ENCODE results near the gene DISC1.

Gene DISC1

DNA sequence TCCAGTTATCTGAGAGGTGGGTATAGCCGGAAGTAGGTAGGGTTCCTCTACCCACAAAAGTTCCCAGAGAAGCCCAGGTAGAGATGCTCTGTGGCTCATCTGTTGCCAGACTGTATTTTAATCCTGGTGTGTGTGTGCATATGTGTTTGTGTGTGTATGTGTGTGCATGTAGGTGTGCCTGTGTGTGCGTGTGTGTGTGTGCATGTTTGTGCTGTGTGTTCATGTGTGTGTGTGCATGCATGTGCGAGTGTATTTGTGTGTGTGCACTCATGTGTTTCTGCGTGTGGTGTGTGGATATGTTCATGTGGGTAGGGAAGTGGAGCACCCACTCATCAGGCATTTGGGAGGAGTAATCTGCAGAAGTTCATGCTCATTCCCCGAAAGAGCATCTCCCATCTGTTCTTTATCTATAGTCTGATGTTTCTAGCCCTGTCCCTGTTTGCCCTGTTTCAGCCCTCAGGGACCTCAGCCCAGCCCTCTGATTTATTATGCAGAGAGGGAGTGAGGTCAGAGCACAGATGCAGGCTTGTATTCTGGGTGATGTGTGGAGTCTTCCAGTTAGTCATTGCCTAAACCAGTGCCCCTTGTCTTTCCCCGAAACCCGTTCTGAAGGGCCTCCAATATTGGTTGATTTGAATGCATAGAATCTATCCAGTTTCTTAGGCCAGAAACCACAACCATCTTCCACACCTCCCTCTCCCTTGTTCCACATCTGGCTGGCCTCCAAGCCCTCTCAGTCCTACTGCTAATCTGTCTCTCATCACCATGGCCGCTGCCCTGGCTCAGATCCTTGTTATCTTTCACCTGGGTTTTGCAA lies 69.1 kb downstream of the DISC1 start:
- ATAC-seq, result peak; percentile 58
- TF ChIP-seq ISL1 (CRISPR knock-in tag; IDR thresholded peaks at IDR 0.05) (no peak), ZFP3 (CRISPR knock-in tag; IDR thresholded peaks at IDR 0.05) (no peak), PPARA (CRISPR knock-in tag; IDR thresholded peaks at IDR 0.05; ENCODE audit: borderline replicate concordance) (no peak), BACH2 (CRISPR knock-in tag; IDR thresholded peaks at IDR 0.05; ENCODE audit: borderline replicate concordance) (no peak)
- TF ChIP-seq, protein P1, sequence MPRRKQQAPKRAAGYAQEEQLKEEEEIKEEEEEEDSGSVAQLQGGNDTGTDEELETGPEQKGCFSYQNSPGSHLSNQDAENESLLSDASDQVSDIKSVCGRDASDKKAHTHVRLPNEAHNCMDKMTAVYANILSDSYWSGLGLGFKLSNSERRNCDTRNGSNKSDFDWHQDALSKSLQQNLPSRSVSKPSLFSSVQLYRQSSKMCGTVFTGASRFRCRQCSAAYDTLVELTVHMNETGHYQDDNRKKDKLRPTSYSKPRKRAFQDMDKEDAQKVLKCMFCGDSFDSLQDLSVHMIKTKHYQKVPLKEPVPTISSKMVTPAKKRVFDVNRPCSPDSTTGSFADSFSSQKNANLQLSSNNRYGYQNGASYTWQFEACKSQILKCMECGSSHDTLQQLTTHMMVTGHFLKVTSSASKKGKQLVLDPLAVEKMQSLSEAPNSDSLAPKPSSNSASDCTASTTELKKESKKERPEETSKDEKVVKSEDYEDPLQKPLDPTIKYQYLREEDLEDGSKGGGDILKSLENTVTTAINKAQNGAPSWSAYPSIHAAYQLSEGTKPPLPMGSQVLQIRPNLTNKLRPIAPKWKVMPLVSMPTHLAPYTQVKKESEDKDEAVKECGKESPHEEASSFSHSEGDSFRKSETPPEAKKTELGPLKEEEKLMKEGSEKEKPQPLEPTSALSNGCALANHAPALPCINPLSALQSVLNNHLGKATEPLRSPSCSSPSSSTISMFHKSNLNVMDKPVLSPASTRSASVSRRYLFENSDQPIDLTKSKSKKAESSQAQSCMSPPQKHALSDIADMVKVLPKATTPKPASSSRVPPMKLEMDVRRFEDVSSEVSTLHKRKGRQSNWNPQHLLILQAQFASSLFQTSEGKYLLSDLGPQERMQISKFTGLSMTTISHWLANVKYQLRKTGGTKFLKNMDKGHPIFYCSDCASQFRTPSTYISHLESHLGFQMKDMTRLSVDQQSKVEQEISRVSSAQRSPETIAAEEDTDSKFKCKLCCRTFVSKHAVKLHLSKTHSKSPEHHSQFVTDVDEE (CRISPR knock-in tag; IDR thresholded peaks at IDR 0.05), result 0 out of 2 replicates have a peak, but pooled peaks have one; percentile 27
- TF ChIP-seq, protein P2, sequence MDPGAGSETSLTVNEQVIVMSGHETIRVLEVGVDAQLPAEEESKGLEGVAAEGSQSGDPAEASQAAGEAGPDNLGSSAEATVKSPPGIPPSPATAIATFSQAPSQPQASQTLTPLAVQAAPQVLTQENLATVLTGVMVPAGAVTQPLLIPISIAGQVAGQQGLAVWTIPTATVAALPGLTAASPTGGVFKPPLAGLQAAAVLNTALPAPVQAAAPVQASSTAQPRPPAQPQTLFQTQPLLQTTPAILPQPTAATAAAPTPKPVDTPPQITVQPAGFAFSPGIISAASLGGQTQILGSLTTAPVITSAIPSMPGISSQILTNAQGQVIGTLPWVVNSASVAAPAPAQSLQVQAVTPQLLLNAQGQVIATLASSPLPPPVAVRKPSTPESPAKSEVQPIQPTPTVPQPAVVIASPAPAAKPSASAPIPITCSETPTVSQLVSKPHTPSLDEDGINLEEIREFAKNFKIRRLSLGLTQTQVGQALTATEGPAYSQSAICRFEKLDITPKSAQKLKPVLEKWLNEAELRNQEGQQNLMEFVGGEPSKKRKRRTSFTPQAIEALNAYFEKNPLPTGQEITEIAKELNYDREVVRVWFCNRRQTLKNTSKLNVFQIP (CRISPR knock-in tag; IDR thresholded peaks at IDR 0.05; ENCODE audit: borderline replicate concordance, low read depth), result no peak

GRCh38 chr1:231699784-231700183 lies 73.2 kb downstream of the DISC1 start:
- no peak for ATAC-seq
- no peak for TF ChIP-seq PPARA (CRISPR knock-in tag; IDR thresholded peaks at IDR 0.05; ENCODE audit: borderline replicate concordance)
- no peak for TF ChIP-seq ZFP30 (CRISPR knock-in tag; IDR thresholded peaks at IDR 0.05)

DNA sequence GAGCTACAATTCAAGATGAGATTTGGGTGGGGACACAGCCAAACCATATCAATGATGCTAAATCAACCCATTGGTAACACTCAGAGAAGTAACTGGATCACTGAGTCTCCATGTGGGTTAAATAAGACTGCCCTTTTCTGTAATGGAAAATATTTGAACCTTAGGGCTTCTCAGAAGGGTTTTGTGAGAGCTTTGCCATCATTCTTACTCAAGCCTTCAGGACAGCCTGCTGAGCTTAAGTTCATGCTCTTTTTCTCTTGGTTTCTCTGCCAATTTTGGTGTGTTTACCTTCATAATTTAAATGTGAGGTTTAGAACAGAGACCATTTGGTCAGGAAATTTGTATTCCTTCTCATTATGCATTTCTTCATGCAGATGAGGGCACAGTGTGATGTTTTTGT lies 74.7 kb downstream of the DISC1 start:
- ATAC-seq, result no peak
- TF ChIP-seq RARB (CRISPR knock-in tag; IDR thresholded peaks at IDR 0.05) (no peak), OSR1 (CRISPR knock-in tag; IDR thresholded peaks at IDR 0.05) (no peak), ARNTL (CRISPR knock-in tag; IDR thresholded peaks at IDR 0.05; ENCODE audit: borderline replicate concordance, low read depth) (no peak), SNAI2 (CRISPR knock-in tag; IDR thresholded peaks at IDR 0.05) (no peak), CSRNP3 (CRISPR knock-in tag; IDR thresholded peaks at IDR 0.05) (no peak), ZNF565 (CRISPR knock-in tag; conservative IDR thresholded peaks at IDR 0.05; ENCODE audit: low read depth) (no peak)
- TF ChIP-seq, protein P1 (CRISPR knock-in tag; IDR thresholded peaks at IDR 0.05), result no peak

GRCh38 chr1:231702331-231702730 lies 75.7 kb downstream of the DISC1 start:
- TF ChIP-seq CSRNP3 (CRISPR knock-in tag; IDR thresholded peaks at IDR 0.05) (no peak), ZNF565 (CRISPR knock-in tag; conservative IDR thresholded peaks at IDR 0.05; ENCODE audit: low read depth) (no peak)
- ATAC-seq, result no peak

DNA sequence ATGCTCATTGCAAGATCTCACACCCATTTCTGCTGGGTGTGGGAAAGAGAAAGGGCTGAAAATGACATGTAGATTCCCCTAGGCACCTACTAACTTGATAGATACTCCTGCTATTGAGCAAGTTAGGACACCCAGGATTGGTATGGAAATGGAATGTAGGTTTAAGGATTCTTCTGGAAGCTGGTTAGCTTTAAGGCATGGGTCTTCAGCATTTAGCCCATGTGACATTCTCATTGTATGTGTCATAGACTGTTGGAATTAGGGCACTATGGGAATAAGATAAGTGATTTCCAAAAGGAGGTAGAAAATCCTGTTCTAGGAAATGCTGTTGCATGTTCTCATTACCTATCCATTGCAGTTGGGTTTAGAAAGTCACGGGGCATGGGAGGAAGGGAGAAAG lies 76.2 kb downstream of the DISC1 start:
- peak; percentile 46 for ATAC-seq
- TF ChIP-seq ARNTL (CRISPR knock-in tag; IDR thresholded peaks at IDR 0.05; ENCODE audit: borderline replicate concordance, low read depth), result no peak
- no peak for TF ChIP-seq ZC3H10 (CRISPR knock-in tag; IDR thresholded peaks at IDR 0.05)
- TF ChIP-seq PATZ1 (CRISPR knock-in tag; IDR thresholded peaks at IDR 0.05; ENCODE audit: borderline replicate concordance), result no peak
- no peak for TF ChIP-seq ZNF70 (CRISPR knock-in tag; IDR thresholded peaks at IDR 0.05)
- no peak for TF ChIP-seq CSDC2 (CRISPR knock-in tag; IDR thresholded peaks at IDR 0.05)
- TF ChIP-seq, protein P2 (CRISPR knock-in tag; IDR thresholded peaks at IDR 0.05; ENCODE audit: borderline replicate concordance, low read depth), result no peak
- TF ChIP-seq ZNF8 (CRISPR knock-in tag; IDR thresholded peaks at IDR 0.05), result no peak
- TF ChIP-seq ESRRG (CRISPR knock-in tag; IDR thresholded peaks at IDR 0.05), result no peak
- TF ChIP-seq RARB (CRISPR knock-in tag; IDR thresholded peaks at IDR 0.05), result no peak
